Measurements from ENCODE around the gene HPCA.

GRCh38 chr1:32894681-32895080 is 8.4 kb downstream of the HPCA start:
- no peak for TF ChIP-seq POLR2AphosphoS5 (IDR thresholded peaks at IDR 0.05; ENCODE audit: low read depth, low read length)
- TF ChIP-seq POLR2A (IDR thresholded peaks at IDR 0.05; ENCODE audit: low read depth, low read length) = no peak
- no peak for TF ChIP-seq TAF1 (IDR thresholded peaks at IDR 0.05; ENCODE audit: low read depth, low read length)
- TF ChIP-seq SPI1 (IDR thresholded peaks at IDR 0.05; ENCODE audit: low read depth, low read length) = no peak
